Mesenchymal stem cell (in vitro differentiated cells and primary cell): ENCODE results near the gene GRIK2.

ENCODE experiments used
- DNase-seq: peaks from one replicate; pipeline ENCODE4 v3.0.0-alpha.2; 2013
- H2AFZ ChIP-seq: one replicate; pipeline ENCODE4 v1.6.1; 2013; ENCODE audit warnings: low read depth, mild to moderate bottlenecking, control low read depth, inconsistent platforms, low read length, moderate library complexity
- H2AK5ac ChIP-seq: 2 replicates; pipeline ENCODE4 v1.6.1; 2013; ENCODE audit warnings: low read length, moderate library complexity, mild to moderate bottlenecking, inconsistent platforms; ENCODE audit not compliant: severe bottlenecking
- H2BK120ac ChIP-seq: one replicate; pipeline ENCODE4 v1.6.1; 2013; ENCODE audit warnings: low read depth, mild to moderate bottlenecking, inconsistent platforms, low read length, moderate library complexity
- H2BK12ac ChIP-seq, 2 experiments: one replicate each; pipeline ENCODE4 v1.6.1; 2013; ENCODE audit warnings: inconsistent platforms in 2 of 2, low read length in 2 of 2, mild to moderate bottlenecking in 2 of 2, moderate library complexity in 2 of 2, control low read depth in 1 of 2
- H2BK15ac ChIP-seq: one replicate; pipeline ENCODE4 v1.6.1; 2013; ENCODE audit warnings: mild to moderate bottlenecking, low read depth, inconsistent platforms; ENCODE audit not compliant: poor library complexity, severe bottlenecking
- H2BK5ac ChIP-seq: 2 replicates; pipeline ENCODE4 v1.6.1; 2013; ENCODE audit warnings: low read depth, mild to moderate bottlenecking, low read length, control low read depth, inconsistent platforms; ENCODE audit not compliant: poor library complexity, severe bottlenecking
- H3K14ac ChIP-seq, 2 experiments: one replicate each; pipeline ENCODE4 v1.6.1; 2013; ENCODE audit warnings: inconsistent platforms in 2 of 2, low read length in 2 of 2, control low read depth in 1 of 2, mild to moderate bottlenecking in 1 of 2, moderate library complexity in 1 of 2
- H3K18ac ChIP-seq, 2 experiments: one replicate each; pipeline ENCODE4 v1.6.1; 2013; ENCODE audit warnings: inconsistent platforms in 2 of 2, low read length in 2 of 2, control low read depth in 1 of 2, low read depth in 1 of 2, mild to moderate bottlenecking in 1 of 2
- H3K23ac ChIP-seq, 2 experiments: one replicate each; pipeline ENCODE4 v1.6.1; 2013; ENCODE audit warnings: inconsistent platforms in 2 of 2, low read length in 2 of 2, mild to moderate bottlenecking in 2 of 2, moderate library complexity in 2 of 2, control low read depth in 1 of 2
- H3K27ac ChIP-seq: 2 replicates; pipeline ENCODE4 v1.5.1; 2013; ENCODE audit warnings: mild to moderate bottlenecking, moderate library complexity, low read length, control low read depth, inconsistent platforms; ENCODE audit not compliant: poor library complexity, severe bottlenecking
- H3K27me3 ChIP-seq, 2 experiments: 2 replicates each; pipeline versions ENCODE4 v1.6.1 to v1.7.0; 2013; ENCODE audit warnings: low read length in 2 of 2, mild to moderate bottlenecking in 2 of 2, moderate library complexity in 2 of 2, control low read depth in 1 of 2, inconsistent platforms in 1 of 2; ENCODE audit not compliant: control insufficient read depth in 1 of 2, insufficient read depth in 1 of 2
- H3K36me3 ChIP-seq, 2 experiments: 2 replicates each; pipeline versions ENCODE4 v1.6.1 to v1.7.0; 2013; ENCODE audit warnings: low read length in 2 of 2, control low read depth in 1 of 2, inconsistent platforms in 1 of 2, low read depth in 1 of 2, mild to moderate bottlenecking in 1 of 2; ENCODE audit not compliant: insufficient read depth in 2 of 2, control insufficient read depth in 1 of 2
- H3K4ac ChIP-seq, 2 experiments: one replicate each; pipeline ENCODE4 v1.6.1; 2013; ENCODE audit warnings: inconsistent platforms in 2 of 2, low read length in 2 of 2, mild to moderate bottlenecking in 2 of 2, moderate library complexity in 2 of 2, control low read depth in 1 of 2, low read depth in 1 of 2
- H3K4me1 ChIP-seq: 2 replicates; pipeline ENCODE4 v1.6.1; 2013; ENCODE audit warnings: low read depth, low read length, control low read depth; ENCODE audit not compliant: control insufficient read depth, insufficient read depth
- H3K4me2 ChIP-seq: 2 replicates; pipeline ENCODE4 v1.6.1; 2013; ENCODE audit warnings: low read length, mild to moderate bottlenecking, inconsistent platforms; ENCODE audit not compliant: poor library complexity, severe bottlenecking
- H3K4me3 ChIP-seq, 2 experiments: 2 replicates each; pipeline versions ENCODE4 v1.5.1 to v1.7.0; 2013; ENCODE audit warnings: low read length in 2 of 2, mild to moderate bottlenecking in 2 of 2, control low read depth in 1 of 2, low read depth in 1 of 2; ENCODE audit not compliant: insufficient read depth in 1 of 2
- H3K79me1 ChIP-seq: replicated peaks from 2 replicates; pipeline ENCODE4 v1.6.1; 2013; ENCODE audit warnings: mild to moderate bottlenecking, control low read depth, low read length, inconsistent platforms; ENCODE audit not compliant: poor library complexity, severe bottlenecking
- H3K9ac ChIP-seq: 2 replicates; pipeline ENCODE4 v1.7.0; 2013; ENCODE audit warnings: mild to moderate bottlenecking, low read length, moderate library complexity
- H3K9me3 ChIP-seq: 2 replicates; pipeline ENCODE4 v1.7.0; 2013; ENCODE audit warnings: mild to moderate bottlenecking, low read length; ENCODE audit not compliant: control insufficient read depth
- H4K8ac ChIP-seq: one replicate; pipeline ENCODE4 v1.6.1; 2013; ENCODE audit warnings: inconsistent platforms, mild to moderate bottlenecking, low read length, moderate library complexity
- H4K91ac ChIP-seq: one replicate; pipeline ENCODE4 v1.6.1; 2013; ENCODE audit warnings: mild to moderate bottlenecking, low read length, inconsistent platforms
- WGBS: methylation state at CpG from one replicate; pipeline ENCODE4 v1.1.7; 2013; ENCODE audit warnings: mixed read lengths; 5-methylcytosine and 5-hydroxymethylcytosine counted together

Gene GRIK2

GRCh38 chr6:101550451-101550850 lies 156.9 kb downstream of the GRIK2 start:
- Histone ChIP-seq H2BK5ac (no peak overlapping the region), H2AFZ (no peak overlapping the region), H3K36me3 (no peaks in the 10 kb centered on the region), H2BK15ac (no peak overlapping the region), H3K79me1 (no peaks in the 10 kb centered on the region), H2BK120ac (no peak overlapping the region), H3K4me1 (no peaks in the 10 kb centered on the region), H3K4ac (no peak overlapping the region), H3K9me3 (no peaks in the 10 kb centered on the region), H4K91ac (no peak overlapping the region), H3K18ac (no peak overlapping the region), H2BK12ac (no peak overlapping the region), H3K27me3 (no peaks in the 10 kb centered on the region), H3K14ac (no peak overlapping the region), H3K27ac (no peak overlapping the region), H2AK5ac (no peak overlapping the region), H3K9ac (no peak overlapping the region), H3K23ac (no peak overlapping the region), H3K4me2 (no peak overlapping the region), H4K8ac (no peak overlapping the region), H3K4me3 (no peak overlapping the region)
- WGBS = 100% methylated on average over 2 of the region's 4 CpGs
- no peak for DNase-seq

- H3K4ac ChIP-seq = no peak overlapping the region
- no peak overlapping the region for H3K27ac ChIP-seq
- H3K4me2 ChIP-seq = no peak overlapping the region
- H2BK5ac ChIP-seq = no peak overlapping the region
- no peak overlapping the region for H3K4me3 ChIP-seq
- no peak overlapping the region for H2BK120ac ChIP-seq
- H3K36me3 ChIP-seq = no peaks in the 10 kb centered on the region
- no peak overlapping the region for H2BK15ac ChIP-seq
- no peak overlapping the region for H2BK12ac ChIP-seq
- no peaks in the 10 kb centered on the region for H3K9me3 ChIP-seq
- H3K23ac ChIP-seq = no peak overlapping the region
- H3K27me3 ChIP-seq = no peaks in the 10 kb centered on the region
- no peak overlapping the region for H3K18ac ChIP-seq
- no peak for DNase-seq
- no peak overlapping the region for H2AK5ac ChIP-seq
- no peak overlapping the region for H3K9ac ChIP-seq
- H2AFZ ChIP-seq = no peak overlapping the region
- H3K14ac ChIP-seq = no peak overlapping the region
- H4K91ac ChIP-seq = no peak overlapping the region
- H4K8ac ChIP-seq = no peak overlapping the region
- no peaks in the 10 kb centered on the region for H3K4me1 ChIP-seq
- H3K79me1 ChIP-seq = no peaks in the 10 kb centered on the region
- no CpG with 5 or more reads among the region's 1 CpG for WGBS
These were observed 160.7 kb downstream of the GRIK2 start for GRCh38 chr6:101554231-101554630.

- H3K79me1 ChIP-seq = no peaks in the 10 kb centered on the region
- no peak overlapping the region for H3K18ac ChIP-seq
- no peak overlapping the region for H3K4ac ChIP-seq
- H2BK15ac ChIP-seq = no peak overlapping the region
- no peak overlapping the region for H3K27ac ChIP-seq
- H3K9ac ChIP-seq = no peak overlapping the region
- H2BK5ac ChIP-seq = no peak overlapping the region
- H3K27me3 ChIP-seq = no peaks in the 10 kb centered on the region
- H2AK5ac ChIP-seq = no peak overlapping the region
- H3K4me3 ChIP-seq = no peak overlapping the region
- H3K4me2 ChIP-seq = no peak overlapping the region
- H2BK12ac ChIP-seq = no peak overlapping the region
- no peaks in the 10 kb centered on the region for H3K4me1 ChIP-seq
- DNase-seq = no peak
- H3K23ac ChIP-seq = no peak overlapping the region
- WGBS = 86% methylated on average over 2 of the region's 2 CpGs
- no peak overlapping the region for H2AFZ ChIP-seq
- no peak overlapping the region for H3K14ac ChIP-seq
- no peak overlapping the region for H2BK120ac ChIP-seq
- H3K9me3 ChIP-seq = no peaks in the 10 kb centered on the region
- no peaks in the 10 kb centered on the region for H3K36me3 ChIP-seq
- H4K8ac ChIP-seq = no peak overlapping the region
- no peak overlapping the region for H4K91ac ChIP-seq
These were observed 165.2 kb downstream of the GRIK2 start for GRCh38 chr6:101558712-101559111.

- H3K4ac ChIP-seq = no peak overlapping the region
- no peak overlapping the region for H3K14ac ChIP-seq
- H2AK5ac ChIP-seq = no peak overlapping the region
- no peak overlapping the region for H2BK5ac ChIP-seq
- H3K27ac ChIP-seq = no peak overlapping the region
- no peak overlapping the region for H3K4me2 ChIP-seq
- DNase-seq = no peak
- H3K9me3 ChIP-seq = no peaks in the 10 kb centered on the region
- H3K4me3 ChIP-seq = no peak overlapping the region
- H2BK12ac ChIP-seq = no peak overlapping the region
- no peak overlapping the region for H2BK120ac ChIP-seq
- 92% methylated on average over 3 of the region's 4 CpGs for WGBS
- H3K18ac ChIP-seq = no peak overlapping the region
- no peak overlapping the region for H4K8ac ChIP-seq
- H3K23ac ChIP-seq = no peak overlapping the region
- no peaks in the 10 kb centered on the region for H3K27me3 ChIP-seq
- no peaks in the 10 kb centered on the region for H3K79me1 ChIP-seq
- no peak overlapping the region for H2BK15ac ChIP-seq
- H3K36me3 ChIP-seq = no peaks in the 10 kb centered on the region
- no peak overlapping the region for H3K9ac ChIP-seq
- no peak overlapping the region for H4K91ac ChIP-seq
- no peak overlapping the region for H2AFZ ChIP-seq
- no peaks in the 10 kb centered on the region for H3K4me1 ChIP-seq
These were observed 179.1 kb downstream of the GRIK2 start for GRCh38 chr6:101572627-101573026.
